OCI-LY7 (cell line): ENCODE measurements around the gene TBC1D32.

Experiments
- CTCF ChIP-seq: fragments of 200-600 bp; sonication (generic); conservative IDR thresholded peaks from 2 replicates; pipeline ENCODE4 v1.5.1; 2014; ENCODE audit warnings: mild to moderate bottlenecking, antibody characterized with exemption, low read length, moderate library complexity, mixed read lengths
- EZH2phosphoT487 ChIP-seq: fragments of 200-600 bp; sonication (generic); IDR thresholded peaks from 2 replicates; pipeline ENCODE4 v1.6.1; 2018; ENCODE audit warnings: low read depth, borderline replicate concordance, mild to moderate bottlenecking, mixed run types, antibody characterized with exemption, low read length, moderate library complexity, mixed read lengths

- TF ChIP-seq CTCF (no peak), EZH2phosphoT487 (no peak)
Observed at GRCh38 chr6:121216928-121217327, 117.4 kb downstream of the TBC1D32 start.
